Measurements from ENCODE around the gene CLRN3. TPM values are rescaled to one million over a fixed set of nuclear protein-coding genes. Genes with fewer than 3 reads are reported as not detected.

Gene CLRN3
- total and polyA plus RNA-seq, 2 of the 8 experiments (the other 6 are each of a cell fraction or from before 2014, with no cell fraction given), result not detected

DNA sequence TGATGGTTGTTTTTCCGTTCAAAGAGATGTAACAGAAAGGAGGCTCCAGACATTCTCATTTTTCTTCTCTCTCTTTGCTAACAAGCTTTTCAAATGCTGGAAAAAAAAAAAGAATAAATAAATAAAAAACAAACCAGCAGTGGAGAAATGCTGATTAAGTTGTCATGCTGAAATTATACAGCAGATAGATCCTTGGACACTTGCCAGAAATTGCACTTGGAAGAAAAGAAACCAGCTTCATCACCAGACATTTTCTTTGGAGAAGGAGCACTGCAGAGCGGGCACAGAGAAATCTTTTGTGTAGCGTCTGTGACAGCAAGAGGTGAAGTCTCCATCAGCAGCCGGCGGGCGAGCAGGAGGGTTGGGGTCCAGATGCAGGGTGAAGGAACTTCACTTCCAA is 55.8 kb downstream of the CLRN3 start:
- DNase-seq (ENCODE audit: low read depth in 1 of 2, low spot score in 2 of 2) (no peak), FAIRE-seq (no peak)
- no peak overlapping the region for H3K23ac ChIP-seq (ENCODE audit: insufficient read length)
- H3K79me2 ChIP-seq (ENCODE audit: control insufficient read depth in 1 of 2, insufficient read depth in 2 of 2, low read length in 2 of 2), result no peaks in the 10 kb centered on the region
- H2AK5ac ChIP-seq (ENCODE audit: low read depth, low read length), result no peak overlapping the region
- ChIA-PET POLR2A (ENCODE audit: partially characterized antibody) (no interaction called here), CTCF (ENCODE audit: partially characterized antibody) (interaction anchor here (1.2 to 4.0 kb wide), 3 partner anchors 17 to 188 kb away, joined by 3 to 20 read pairs (median 3); no protein-coding TSS in a partner anchor)
- no peaks in the 10 kb centered on the region for H3K27me3 ChIP-seq (replicated peaks in 1 of 4; ENCODE audit: control insufficient read depth in 3 of 4, extremely low read depth in 1 of 4, insufficient read depth in 3 of 4, low read length in 3 of 4)
- H2BK20ac ChIP-seq (ENCODE audit: low read length), result no peak overlapping the region
- H3K4me3 ChIP-seq (ENCODE audit: extremely low read depth in 1 of 4, insufficient read depth in 2 of 4, low read depth in 3 of 4, low read length in 4 of 4), result no peak overlapping the region
- H3K56ac ChIP-seq (replicated peaks; ENCODE audit: insufficient read length, low read depth, low read length), result no peak overlapping the region
- no peaks in the 10 kb centered on the region for H3K23me2 ChIP-seq (ENCODE audit: low read depth, low read length)
- no peak overlapping the region for H3K18ac ChIP-seq (ENCODE audit: extremely low read depth, low read length)
- WGBS, 2 experiments (ENCODE audit: extremely low coverage in 1 of 2, insufficient coverage in 1 of 2, insufficient read length in 1 of 2, insufficient replicate concordance in 2 of 2, low coverage in 1 of 2, low lambda C conversion rate in 2 of 2, missing lambda C conversion rate in 1 of 2), result 82% methylated on average over 6 of the region's 6 CpGs; no CpG with 5 or more reads in 1 of the 2 experiments
- H3K14ac ChIP-seq (ENCODE audit: insufficient read length), result no peak overlapping the region
- no peak overlapping the region; the same call in 1 of the 2 replicates for H2AFZ ChIP-seq (ENCODE audit: low read length)
- H3K79me1 ChIP-seq (ENCODE audit: low read depth, low read length), result no peaks in the 10 kb centered on the region
- H4K8ac ChIP-seq (ENCODE audit: extremely low read depth, insufficient read depth, low read length), result no peak overlapping the region
- peaks cover 0 to 4% (median 1%) of the 10 kb centered on the region in 4 experiments; a peak in 1 of 7 replicates for H3K4me1 ChIP-seq (replicated peaks in 1 of 4; ENCODE audit: control insufficient read depth in 3 of 4, insufficient read depth in 4 of 4, low read length in 3 of 4)
- H4K91ac ChIP-seq (replicated peaks; ENCODE audit: insufficient read length, low read length), result no peak overlapping the region
- no peak overlapping the region for H2BK120ac ChIP-seq (replicated peaks; ENCODE audit: low read depth, low read length)
- no peak overlapping the region for H4K5ac ChIP-seq (ENCODE audit: insufficient read length, low read depth, low read length)
- H3K9ac ChIP-seq (replicated peaks in 1 of 4; ENCODE audit: extremely low read depth in 1 of 4, low read depth in 3 of 4, low read length in 3 of 4), result no peak overlapping the region
- H3K36me3 ChIP-seq (ENCODE audit: control insufficient read depth in 2 of 4, insufficient read depth in 4 of 4, low read length in 3 of 4), result no peaks in the 10 kb centered on the region
- H2BK12ac ChIP-seq (ENCODE audit: low read depth, low read length), result no peak overlapping the region
- H3K27ac ChIP-seq (ENCODE audit: low read depth, low read length), result no peak overlapping the region
- no peak overlapping the region for H2BK15ac ChIP-seq (ENCODE audit: low read length)
- no peak overlapping the region for H3K4ac ChIP-seq (replicated peaks; ENCODE audit: insufficient read length, low read depth, low read length)
- H3K9me3 ChIP-seq (ENCODE audit: insufficient read depth in 2 of 2, low read depth in 1 of 2, low read length in 1 of 2), result no peaks in the 10 kb centered on the region
- no peaks in the 10 kb centered on the region for H4K20me1 ChIP-seq (replicated peaks in 1 of 2; ENCODE audit: control insufficient read depth in 1 of 2, insufficient read depth in 2 of 2, low read length in 2 of 2)
- no peak for TF ChIP-seq POU5F1 (IDR thresholded peaks at IDR 0.05; ENCODE audit: low read depth, low read length)
- no peak for TF ChIP-seq SIX5 (IDR thresholded peaks at IDR 0.05; ENCODE audit: low read depth, low read length)
- TF ChIP-seq, protein P1, sequence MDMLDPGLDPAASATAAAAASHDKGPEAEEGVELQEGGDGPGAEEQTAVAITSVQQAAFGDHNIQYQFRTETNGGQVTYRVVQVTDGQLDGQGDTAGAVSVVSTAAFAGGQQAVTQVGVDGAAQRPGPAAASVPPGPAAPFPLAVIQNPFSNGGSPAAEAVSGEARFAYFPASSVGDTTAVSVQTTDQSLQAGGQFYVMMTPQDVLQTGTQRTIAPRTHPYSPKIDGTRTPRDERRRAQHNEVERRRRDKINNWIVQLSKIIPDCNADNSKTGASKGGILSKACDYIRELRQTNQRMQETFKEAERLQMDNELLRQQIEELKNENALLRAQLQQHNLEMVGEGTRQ (IDR thresholded peaks at IDR 0.05; ENCODE audit: low read length), result no peak
- TF ChIP-seq SIRT6 (IDR thresholded peaks at IDR 0.05; ENCODE audit: low read length), result no peak
- no peak for TF ChIP-seq TAF7 (optimal IDR thresholded peaks at IDR 0.05; ENCODE audit: borderline replicate concordance, low read depth, low read length)
- no peak for TF ChIP-seq JUN (IDR thresholded peaks at IDR 0.05; ENCODE audit: low read depth, low read length)
- TF ChIP-seq CREB1 (IDR thresholded peaks at IDR 0.05), result no peak
- no peak for TF ChIP-seq NANOG (IDR thresholded peaks at IDR 0.05; ENCODE audit: insufficient read depth, low read depth, low read length, poor library complexity, severe bottlenecking)
- no peak for TF ChIP-seq CHD2 (IDR thresholded peaks at IDR 0.05; ENCODE audit: low read length)
- no peak overlapping the region for H3K4me2 ChIP-seq (ENCODE audit: insufficient read depth in 1 of 2, low read depth in 2 of 2, low read length in 2 of 2)
- no peak overlapping the region for H2BK5ac ChIP-seq (ENCODE audit: low read depth, low read length)

Data from H1 (cell line).